Left colon (tissue), 2 donors: Measurements from ENCODE around the gene HNF1A. TPM values are rescaled to one million over a fixed set of nuclear protein-coding genes. Genes with fewer than 3 reads are reported as not detected.
A peak's percentile ranks its signal among the peaks of the same experiment; 100 is the strongest.

ENCODE experiments used
- ATAC-seq: fragments of 200-7000 bp; cut with Tn5 transposase; one replicate; pipeline ENCODE4 v1.9.1; 2020; ENCODE audit warnings: mild to moderate bottlenecking, moderate library complexity
- DNase-seq, 2 donors: peaks; one replicate each; pipeline ENCODE4 v3.0.0-alpha.2; 2020
- intact Hi-C, 2 donors: fragments of 100-400 bp; cut with DNase I in 1 of 2; cut with micrococcal nuclease in 1 of 2; formaldehyde crosslinking; loops; one replicate each; pipeline versions ENCODE4 v1.11.2 to v1.14.0; 2022; cut with DNase I, micrococcal nuclease
- total RNA-seq, 2 donors: library from RNA; stranded (reverse); fragmentation: NEBNext Ultra II Directional; extraction: Animal tissue kit (Norgen Biotek cat#: 25700); gene quantifications; one replicate each; pipeline ENCODE4 v1.2.1, GENCODE V29; 2021
- donor health status: DM: no; HTN: no; CAD: no.
- donor health status: DM: yes; HTN: yes; CAD: no.

HNF1A gene
- total RNA-seq, 2 donors from 2014 or later, result 16.0 to 16.9 TPM

- DNase-seq (no peak), ATAC-seq (no peak)
- intact Hi-C loops, result no loop called here
Measured at GRCh38 chr12:121001060-121001459, 22.7 kb downstream of the HNF1A start.

GRCh38 chr12:121001841-121002483 lies 23.6 kb downstream of the HNF1A start:
- DNase-seq (no peak), ATAC-seq (no peak)
- intact Hi-C loops, result no loop called here

DNA sequence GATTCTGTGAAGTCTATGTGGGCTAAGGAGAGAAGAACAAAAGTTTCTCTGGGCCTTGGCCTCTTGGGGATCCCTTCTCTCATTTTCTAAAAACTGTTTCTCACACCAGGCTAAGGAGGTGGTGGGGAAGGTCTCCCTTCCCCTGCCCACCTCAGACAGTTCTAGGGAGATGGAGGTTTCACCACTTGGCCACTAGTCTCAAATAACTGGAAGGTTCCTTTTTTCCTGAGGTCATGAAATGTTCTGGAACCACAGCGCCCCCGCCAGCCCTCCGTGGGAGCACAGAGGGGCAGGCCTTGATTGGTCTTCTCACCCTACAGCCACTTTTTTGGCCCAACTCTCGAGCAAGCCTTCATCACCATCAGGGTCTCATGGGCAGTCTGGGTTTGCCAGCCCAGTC lies 25.3 kb downstream of the HNF1A start:
- ATAC-seq (peak; percentile 65), DNase-seq (peak in 1 of 2 donors; percentile 74)
- intact Hi-C loops, result no loop called here

- no peak for DNase-seq
- ATAC-seq, result no peak
- intact Hi-C loops, result no loop called here
Measured at GRCh38 chr12:121004253-121004815, 26.0 kb downstream of the HNF1A start.

GRCh38 chr12:121005346-121005815 lies 27.0 kb downstream of the HNF1A start:
- peak; percentile 47 to 72 for DNase-seq
- ATAC-seq, result peak; percentile 74
- intact Hi-C loops, result no loop called here

DNA sequence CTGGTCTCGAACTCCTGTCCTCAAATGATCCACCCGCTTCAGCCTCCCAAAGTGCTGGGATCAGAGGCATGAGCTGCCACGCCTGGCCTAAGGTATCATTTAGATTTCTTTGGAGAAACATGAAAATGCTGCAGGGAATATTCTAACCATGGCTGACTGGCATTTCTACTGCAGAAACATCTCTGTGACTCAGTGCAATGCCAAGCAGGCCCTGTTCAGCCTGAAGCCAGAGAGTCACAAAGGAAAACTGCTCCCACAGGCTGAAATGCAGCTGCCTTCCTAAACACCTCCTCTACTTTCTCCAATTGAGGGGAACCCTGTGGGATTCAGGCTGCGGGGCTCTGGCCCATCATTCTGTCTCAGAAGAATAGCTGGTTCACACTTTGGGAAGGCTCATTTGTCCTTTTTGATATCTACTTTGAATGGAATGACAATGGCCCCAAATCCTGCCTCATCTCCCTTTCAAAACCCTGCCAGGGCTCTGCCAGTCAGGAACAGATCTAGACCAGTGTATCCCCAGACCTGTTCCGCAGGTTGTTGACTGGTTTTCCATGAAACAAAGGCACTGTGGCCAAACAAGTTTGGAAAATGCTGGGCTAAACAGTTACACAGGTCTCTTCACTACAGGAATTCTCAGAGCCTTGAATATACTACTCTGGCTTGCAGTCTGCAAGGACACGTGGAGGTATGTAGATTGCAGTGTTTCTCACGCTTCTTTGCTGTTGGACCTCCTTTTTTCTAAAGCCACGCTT lies 30.2 kb downstream of the HNF1A start:
- intact Hi-C loops, result no loop called here
- ATAC-seq (no peak), DNase-seq (no peak)

- peak; percentile 92 for ATAC-seq
- intact Hi-C loops, result no loop called here
- DNase-seq, result peak in 1 of 2 donors; percentile 68
Measured at GRCh38 chr12:121009741-121010140, 31.4 kb downstream of the HNF1A start.

DNA sequence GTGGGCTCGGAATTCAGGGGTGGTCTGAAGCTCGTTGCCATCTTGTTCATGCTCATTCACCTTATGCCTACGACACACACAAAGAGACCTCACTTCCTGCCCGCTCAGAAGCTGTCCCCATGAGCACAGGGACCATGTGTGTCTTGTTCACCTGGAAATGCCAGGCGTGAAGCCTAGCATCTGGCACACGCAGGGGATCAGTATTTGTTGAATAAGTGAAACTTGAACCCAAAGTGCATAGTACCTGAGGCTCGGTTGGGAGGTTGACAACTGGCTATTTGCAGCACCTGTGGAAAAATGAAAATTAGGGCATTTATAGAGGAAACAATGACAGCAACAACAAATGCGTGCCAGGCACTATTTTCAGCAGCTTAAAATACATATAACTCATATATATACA lies 32.5 kb downstream of the HNF1A start:
- intact Hi-C loops, result no loop called here
- DNase-seq (no peak), ATAC-seq (no peak)

GRCh38 chr12:121011820-121012219 lies 33.5 kb downstream of the HNF1A start:
- ATAC-seq (no peak), DNase-seq (no peak)
- intact Hi-C loops, result no loop called here

DNA sequence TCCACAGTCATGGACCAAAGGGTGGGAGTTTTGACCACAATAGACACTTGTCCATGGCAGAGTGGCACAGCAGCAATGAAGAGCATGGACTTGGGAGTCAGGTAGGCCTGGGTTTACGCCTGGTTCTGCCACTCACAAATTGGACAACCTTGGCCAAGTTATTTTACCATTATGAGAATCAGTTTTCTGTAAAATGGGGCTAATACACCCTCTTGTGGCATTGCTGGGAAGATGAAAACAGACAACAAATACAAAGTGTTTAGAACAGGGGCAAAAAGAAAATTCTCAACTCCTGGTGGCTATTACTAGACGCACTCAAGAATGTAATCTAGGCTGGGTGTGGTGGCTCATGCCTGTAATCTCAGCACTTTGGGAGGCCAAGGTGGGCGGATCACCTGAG lies 35.4 kb downstream of the HNF1A start:
- intact Hi-C loops, result no loop called here
- no peak for ATAC-seq
- DNase-seq, result no peak

GRCh38 chr12:121015825-121016766 lies 37.8 kb downstream of the HNF1A start, which contains the start of gene C12orf43:
C12orf43 (minus strand) TSS chr12:121016487; CDS start chr12:121016474, 13 bp downstream.
- intact Hi-C loops, result no loop called here
- DNase-seq (peak; percentile 89 to 93), ATAC-seq (peak; percentile 99)

GRCh38 chr12:121017966-121018491 lies 39.7 kb downstream of the HNF1A start:
- ATAC-seq, result no peak
- no peak for DNase-seq
- intact Hi-C loops, result no loop called here

DNA sequence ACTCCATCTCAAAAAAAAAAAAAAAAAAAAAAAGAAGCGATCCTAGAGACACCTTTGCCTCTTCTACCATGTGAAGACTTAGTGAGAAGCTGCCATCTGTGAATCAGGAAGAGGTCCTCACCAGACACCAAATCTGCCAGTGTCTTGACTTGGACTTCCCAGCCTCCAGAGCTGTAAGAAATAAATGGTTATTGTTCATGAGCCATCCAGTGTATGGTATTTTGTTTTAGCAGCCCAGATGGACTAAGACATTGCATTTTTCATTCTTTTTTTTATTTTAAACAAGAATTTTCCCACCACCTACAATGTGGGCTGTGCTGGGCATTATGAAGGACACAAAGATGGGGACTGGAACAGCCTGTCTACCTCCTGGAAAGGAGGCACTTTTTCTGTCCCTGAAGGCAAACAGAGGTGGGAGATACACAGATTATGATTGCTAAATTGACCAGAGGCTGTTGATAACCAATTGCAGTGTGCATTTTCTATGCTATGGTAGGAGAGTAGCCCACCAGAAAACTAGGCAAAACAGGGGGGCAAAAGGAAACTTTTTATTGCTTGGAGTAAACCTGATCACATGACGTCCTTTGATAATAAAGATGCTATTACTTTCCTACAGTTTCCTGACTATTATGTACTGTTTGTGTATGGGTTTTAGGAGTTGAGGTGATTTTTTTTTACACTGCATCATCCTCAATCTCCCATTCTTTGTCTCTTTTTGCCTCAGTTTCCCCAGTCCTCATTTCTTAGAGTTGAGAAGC lies 40.7 kb downstream of the HNF1A start:
- DNase-seq, result no peak
- no peak for ATAC-seq
- intact Hi-C loops, result no loop called here

- intact Hi-C loops, result no loop called here
- ATAC-seq, result no peak
Measured at GRCh38 chr12:121021754-121022153, 43.4 kb downstream of the HNF1A start.

GRCh38 chr12:121022713-121023112 lies 44.4 kb downstream of the HNF1A start:
- DNase-seq, result no peak
- ATAC-seq, result no peak
- intact Hi-C loops, result no loop called here

More at GRCh38 chr12:121021754-121022153, 43.4 kb downstream of the HNF1A start:
- no peak for DNase-seq

DNA sequence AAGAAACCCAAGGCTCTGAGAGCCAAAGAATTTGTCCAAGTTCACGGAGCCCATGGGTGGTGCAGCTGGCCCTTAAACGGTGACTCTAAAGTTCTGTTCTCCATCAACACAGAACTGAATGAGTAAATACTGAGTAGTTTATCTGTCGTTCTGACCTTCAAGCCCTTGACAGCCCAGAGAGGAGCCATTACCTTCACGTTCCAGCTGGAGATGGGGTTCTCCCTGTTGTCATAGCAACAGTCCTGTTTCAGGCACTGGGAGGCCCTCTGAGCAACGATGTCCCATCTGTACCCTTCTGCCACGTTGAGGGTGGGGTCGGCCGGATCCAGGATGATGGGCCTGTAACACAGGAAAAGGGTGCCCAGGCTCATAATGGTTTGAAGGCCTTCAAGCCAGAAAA lies 45.5 kb downstream of the HNF1A start:
- ATAC-seq (no peak), DNase-seq (no peak)
- intact Hi-C loops, result no loop called here

GRCh38 chr12:121025442-121026226 lies 47.3 kb downstream of the HNF1A start:
- DNase-seq (peak; percentile 72 to 89), ATAC-seq (peak; percentile 97)
- intact Hi-C loops, result no loop called here
